Muscle layer of duodenum (tissue), 2 donors: ENCODE measurements around the gene TAOK3.

Experiments
- H3K27ac ChIP-seq: one replicate; pipeline ENCODE4 v1.7.0; 2013; ENCODE audit warnings: mild to moderate bottlenecking, low read length
- H3K27me3 ChIP-seq: one replicate; pipeline ENCODE4 v1.7.0; 2013; ENCODE audit warnings: low read depth, mild to moderate bottlenecking, control low read depth, low read length
- H3K36me3 ChIP-seq, 2 donors: one replicate each; pipeline ENCODE4 v1.7.0; 2013; ENCODE audit warnings: low read length in 2 of 2, control low read depth in 1 of 2, mild to moderate bottlenecking in 1 of 2; ENCODE audit not compliant: insufficient read depth in 2 of 2, control insufficient read depth in 1 of 2
- H3K4me1 ChIP-seq, 2 donors: one replicate each; pipeline ENCODE4 v1.7.0; 2013; ENCODE audit warnings: low read length in 2 of 2, mild to moderate bottlenecking in 2 of 2, control low read depth in 1 of 2, moderate library complexity in 1 of 2; ENCODE audit not compliant: insufficient read depth in 2 of 2, control insufficient read depth in 1 of 2
- H3K4me3 ChIP-seq, 2 donors: one replicate each; pipeline ENCODE4 v1.7.0; 2013; ENCODE audit warnings: low read length in 2 of 2, low read depth in 1 of 2, mild to moderate bottlenecking in 1 of 2
- H3K9me3 ChIP-seq, 2 donors: one replicate each; pipeline ENCODE4 v1.7.0; 2013; ENCODE audit warnings: low read length in 2 of 2, control low read depth in 1 of 2, mild to moderate bottlenecking in 1 of 2; ENCODE audit not compliant: control insufficient read depth in 1 of 2
- donor health status: healthy.

TAOK3 gene

DNA sequence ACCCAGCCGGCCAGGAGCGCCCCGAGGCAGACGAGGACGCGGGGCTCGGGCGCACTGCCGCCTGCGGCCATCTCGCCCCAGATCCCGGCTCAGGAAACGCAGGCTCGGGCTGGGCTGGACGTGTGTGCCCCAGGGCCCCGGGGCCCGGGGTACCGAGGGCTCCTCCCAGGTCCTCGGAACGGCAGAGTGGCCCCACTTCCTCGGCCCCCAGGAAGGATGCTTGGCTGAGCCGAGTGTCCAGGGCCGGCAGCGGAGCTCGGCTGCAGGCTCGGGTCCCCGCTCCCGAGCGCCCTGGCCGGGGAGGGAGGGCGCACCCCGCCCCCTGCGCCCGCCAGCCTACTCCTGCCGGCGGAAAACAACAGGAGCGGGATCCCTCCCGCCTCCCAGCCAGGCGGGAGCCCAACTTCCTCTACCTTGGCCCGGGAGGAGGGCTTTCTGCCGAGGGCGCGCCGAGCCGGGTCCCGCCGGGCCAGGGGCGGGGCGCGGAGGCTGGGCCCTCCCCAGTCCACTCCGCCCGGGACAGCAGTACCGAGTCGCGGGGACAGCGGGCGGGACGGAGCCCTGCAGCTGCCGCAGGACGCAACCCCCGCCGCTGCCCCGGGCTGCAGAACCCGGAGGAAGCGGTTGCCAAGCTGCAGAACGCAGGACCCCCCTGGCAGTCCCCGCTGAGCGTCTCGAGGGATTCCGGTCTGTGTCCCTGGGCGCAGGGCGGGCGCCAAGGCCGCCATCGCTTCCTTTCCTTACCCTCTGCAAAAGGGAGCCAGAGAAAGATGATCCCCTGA, 268.9 kb downstream of the TAOK3 start, which contains the start of gene VSIG10:
VSIG10 (minus strand) TSS at position 411 of the 782 bp plus-strand sequence; CDS start at position 71, 340 bp downstream.
- H3K4me3 ChIP-seq = peak within 1 kb of the TSS; percentile 60 to 98
- H3K27me3 ChIP-seq = no peaks in the 10 kb centered on the region
- H3K9me3 ChIP-seq = no peaks in the 10 kb centered on the region
- H3K4me1 ChIP-seq = peaks cover 0 to 7% of the 10 kb centered on the region in 2 donors
- no peaks in the 10 kb centered on the region for H3K36me3 ChIP-seq
- peak within 1 kb of the TSS; percentile 63 for H3K27ac ChIP-seq

DNA sequence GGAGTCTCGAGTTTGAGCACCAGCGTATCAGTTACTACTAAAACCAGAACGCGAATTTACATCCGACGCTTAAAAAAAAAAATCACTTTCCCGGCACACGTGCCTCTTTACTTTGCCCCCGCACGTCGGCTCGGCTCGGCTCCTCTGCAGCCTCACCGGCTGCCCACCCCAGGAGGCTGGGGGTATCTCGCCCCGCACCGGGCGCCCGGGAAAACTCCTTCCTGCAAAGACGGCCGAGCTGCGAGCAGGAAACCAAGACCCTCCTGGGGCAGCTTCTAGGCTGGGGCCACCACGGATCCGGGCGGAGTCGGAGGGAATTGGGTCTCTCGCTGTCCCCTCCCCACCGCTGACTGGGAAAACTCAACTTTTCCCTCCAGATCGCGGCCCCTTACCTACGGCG, 269.5 kb downstream of the TAOK3 start:
- peaks cover 0 to 7% of the 10 kb centered on the region in 2 donors for H3K4me1 ChIP-seq
- no peaks in the 10 kb centered on the region for H3K27me3 ChIP-seq
- no peaks in the 10 kb centered on the region for H3K9me3 ChIP-seq
- H3K27ac ChIP-seq = no peak overlapping the region
- H3K36me3 ChIP-seq = no peaks in the 10 kb centered on the region
- H3K4me3 ChIP-seq = peak overlapping the region; percentile 60 to 98

DNA sequence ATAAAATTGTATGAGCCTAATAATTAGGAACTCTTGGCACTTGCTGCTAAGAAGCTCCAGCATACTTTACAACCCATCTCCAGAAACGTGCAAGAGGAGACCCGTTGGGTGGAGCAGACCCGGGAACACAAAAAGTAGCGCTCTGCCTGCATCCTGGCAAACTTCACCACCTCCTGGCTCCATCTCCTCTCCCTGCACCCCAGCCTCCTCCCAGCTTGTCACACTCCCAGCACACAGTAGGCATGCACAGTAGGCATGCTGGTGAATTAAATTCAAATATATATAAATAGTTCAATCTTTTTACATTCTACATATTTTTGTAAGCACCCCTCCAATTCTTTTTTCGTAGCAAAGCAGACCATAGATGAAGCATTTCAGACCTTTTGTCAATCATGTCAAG, 270.1 kb downstream of the TAOK3 start:
- Histone ChIP-seq H3K4me3 (peak overlapping the region; percentile 60 to 98), H3K9me3 (no peaks in the 10 kb centered on the region), H3K27me3 (no peaks in the 10 kb centered on the region), H3K36me3 (no peaks in the 10 kb centered on the region), H3K4me1 (peaks cover 0 to 7% of the 10 kb centered on the region in 2 donors), H3K27ac (no peak overlapping the region)

DNA sequence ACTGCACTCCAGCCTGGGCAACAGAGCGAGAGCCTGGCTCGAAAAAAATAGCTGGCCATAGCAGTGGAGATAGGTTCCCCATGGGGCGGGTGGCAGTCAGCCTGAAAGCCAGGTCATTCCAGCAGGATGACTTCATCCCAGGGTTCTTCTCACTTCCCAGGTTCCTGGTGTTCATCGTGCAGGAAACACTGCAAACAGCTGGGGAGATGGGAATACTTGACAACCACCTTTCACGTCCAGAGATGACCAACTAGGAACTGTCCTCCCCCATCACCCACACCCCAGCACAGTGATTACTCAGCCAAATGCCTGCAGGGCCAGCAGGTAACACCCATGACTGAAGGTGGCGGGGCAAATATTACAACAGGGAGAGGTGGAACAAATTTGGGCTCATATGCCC, 270.6 kb downstream of the TAOK3 start:
- H3K27me3 ChIP-seq = no peaks in the 10 kb centered on the region
- no peak overlapping the region for H3K4me3 ChIP-seq
- no peaks in the 10 kb centered on the region for H3K9me3 ChIP-seq
- no peak overlapping the region for H3K27ac ChIP-seq
- no peaks in the 10 kb centered on the region for H3K36me3 ChIP-seq
- H3K4me1 ChIP-seq = peaks cover 0 to 7% of the 10 kb centered on the region in 2 donors

DNA sequence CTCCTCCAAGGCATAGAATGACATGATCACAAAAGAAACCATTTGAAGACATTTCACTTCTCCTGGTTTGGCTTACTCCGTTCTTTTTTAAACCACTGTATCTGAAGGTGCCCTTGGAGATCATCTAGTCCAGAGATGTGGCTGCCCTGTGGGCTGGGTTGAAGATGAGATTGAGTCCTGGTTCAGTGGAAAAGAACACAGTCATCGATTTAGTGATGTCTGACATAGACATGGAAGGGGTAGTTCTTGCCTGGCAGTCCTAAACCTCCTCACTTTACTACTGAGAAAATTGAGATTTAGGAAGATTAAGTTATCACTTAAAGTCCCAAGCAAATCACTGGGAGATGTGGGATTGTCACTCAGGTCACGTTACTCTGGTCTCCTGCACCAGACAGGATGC, 271.7 kb downstream of the TAOK3 start:
- H3K4me3 ChIP-seq = no peak overlapping the region
- no peaks in the 10 kb centered on the region for H3K36me3 ChIP-seq
- H3K9me3 ChIP-seq = no peaks in the 10 kb centered on the region
- peaks cover 0 to 7% of the 10 kb centered on the region in 2 donors for H3K4me1 ChIP-seq
- H3K27ac ChIP-seq = no peak overlapping the region
- H3K27me3 ChIP-seq = no peaks in the 10 kb centered on the region
